Vagina (tissue), 2 donors: ENCODE data around the gene ACSL1. TPM values are rescaled to one million over a fixed set of nuclear protein-coding genes. Genes with fewer than 3 reads are reported as not detected.

ENCODE experiments used
- DNase-seq, 2 donors: peaks; one replicate each; pipeline ENCODE4 v3.0.0-alpha.2; 2017; ENCODE audit errors: extremely low spot score in 2 of 2
- H3K27ac ChIP-seq: fragments of 200-600 bp; sonication (generic); one replicate; pipeline ENCODE4 v1.5.1; 2019
- H3K27me3 ChIP-seq: fragments of 200-600 bp; sonication (generic); one replicate; pipeline ENCODE4 v1.5.1; 2019
- H3K36me3 ChIP-seq, 2 donors: fragments of 200-600 bp; sonication (generic); one replicate each; pipeline ENCODE4 v1.5.1; 2017 to 2019
- H3K4me1 ChIP-seq: fragments of 200-600 bp; sonication (generic); one replicate; pipeline ENCODE4 v1.5.1; 2019
- H3K4me3 ChIP-seq, 2 donors: fragments of 200-600 bp; sonication (generic); 1 replicate in 1 of 2; 2 replicates in 1 of 2; pipeline ENCODE4 v1.5.1; 2016 to 2019
- H3K9me3 ChIP-seq: fragments of 200-600 bp; sonication (generic); one replicate; pipeline ENCODE4 v1.5.1; 2019
- CTCF ChIP-seq, 3 experiments: fragments of 450-650 bp in 2 of 3; fragments of 200-600 bp in 1 of 3; sonication (generic) in 1 of 3; IDR thresholded peaks; one replicate each; pipeline ENCODE4 v1.5.1; 2017 to 2019; ENCODE audit warnings: antibody characterized with exemption in 3 of 3, mild to moderate bottlenecking in 2 of 3, moderate library complexity in 2 of 3
- POLR2A ChIP-seq, 2 donors: fragments of 450-650 bp; IDR thresholded peaks; one replicate each; pipeline ENCODE4 v1.6.1; 2017; ENCODE audit warnings: antibody characterized with exemption in 2 of 2, mild to moderate bottlenecking in 2 of 2, moderate library complexity in 2 of 2
- POLR2AphosphoS5 ChIP-seq, 2 donors: sonication (generic); formaldehyde crosslinking; IDR thresholded peaks; one replicate each; pipeline ENCODE4 v1.9.0; 2017; ENCODE audit warnings: antibody characterized with exemption in 2 of 2, mild to moderate bottlenecking in 2 of 2, low read depth in 1 of 2; ENCODE audit not compliant: insufficient read depth in 1 of 2
- intact Hi-C: fragments of 100-400 bp; cut with DNase I; formaldehyde crosslinking; loops from one replicate; pipeline ENCODE4 v1.15.1; 2023
- total RNA-seq: library from RNA; depleted of rRNA; stranded (reverse); fragments of >200 nt; gene quantifications from one replicate; pipeline ENCODE4 v1.2.3, GENCODE V29; 2016

The ACSL1 gene
- total RNA-seq, 1 donor from 2014 or later = 106 TPM

DNA sequence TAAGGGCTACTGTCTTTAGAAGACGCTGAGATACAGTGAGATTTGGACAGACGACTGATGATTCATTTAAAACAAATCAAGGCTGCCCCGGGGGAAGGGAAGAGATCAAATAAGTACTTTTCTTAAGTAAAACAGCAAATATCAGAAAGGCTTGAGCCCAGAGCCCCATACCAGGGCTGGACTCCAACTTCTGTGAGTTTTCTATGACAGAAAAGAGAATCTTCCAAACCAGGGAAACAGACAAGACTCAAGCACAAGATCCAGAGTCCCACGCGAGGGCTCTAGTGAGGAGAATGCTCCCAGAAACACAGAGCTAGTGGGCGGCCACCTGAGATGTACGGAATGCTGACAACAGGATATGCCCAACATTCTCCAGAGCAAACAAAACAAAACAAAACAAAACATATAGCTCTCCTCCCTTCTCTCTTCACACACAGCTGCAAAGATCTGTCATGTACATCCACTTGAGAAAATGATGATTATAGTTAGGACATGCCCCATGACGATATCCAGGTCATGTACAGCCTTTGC, 13.1 kb downstream of the ACSL1 start:
- no peak for DNase-seq
- Histone ChIP-seq H3K4me3 (no peak overlapping the region), H3K9me3 (no peaks in the 10 kb centered on the region), H3K4me1 (peaks cover 65% of the 10 kb centered on the region), H3K27me3 (no peaks in the 10 kb centered on the region), H3K36me3 (no peaks in the 10 kb centered on the region), H3K27ac (peak overlapping the region; percentile 46)
- TF ChIP-seq POLR2A (IDR thresholded peaks at IDR 0.05) (no peak), CTCF (IDR thresholded peaks at IDR 0.05) (no peak), POLR2AphosphoS5 (IDR thresholded peaks at IDR 0.05; ENCODE audit: insufficient read depth in 1 of 2, low read depth in 1 of 2) (no peak)
- intact Hi-C loops = no loop called here

GRCh38 chr4:184812199-184812542, 13.6 kb downstream of the ACSL1 start:
- TF ChIP-seq POLR2A (IDR thresholded peaks at IDR 0.05) (no peak), POLR2AphosphoS5 (IDR thresholded peaks at IDR 0.05; ENCODE audit: insufficient read depth in 1 of 2, low read depth in 1 of 2) (no peak)
- intact Hi-C loops = no loop called here
- H3K4me1 ChIP-seq = peaks cover 65% of the 10 kb centered on the region

DNA sequence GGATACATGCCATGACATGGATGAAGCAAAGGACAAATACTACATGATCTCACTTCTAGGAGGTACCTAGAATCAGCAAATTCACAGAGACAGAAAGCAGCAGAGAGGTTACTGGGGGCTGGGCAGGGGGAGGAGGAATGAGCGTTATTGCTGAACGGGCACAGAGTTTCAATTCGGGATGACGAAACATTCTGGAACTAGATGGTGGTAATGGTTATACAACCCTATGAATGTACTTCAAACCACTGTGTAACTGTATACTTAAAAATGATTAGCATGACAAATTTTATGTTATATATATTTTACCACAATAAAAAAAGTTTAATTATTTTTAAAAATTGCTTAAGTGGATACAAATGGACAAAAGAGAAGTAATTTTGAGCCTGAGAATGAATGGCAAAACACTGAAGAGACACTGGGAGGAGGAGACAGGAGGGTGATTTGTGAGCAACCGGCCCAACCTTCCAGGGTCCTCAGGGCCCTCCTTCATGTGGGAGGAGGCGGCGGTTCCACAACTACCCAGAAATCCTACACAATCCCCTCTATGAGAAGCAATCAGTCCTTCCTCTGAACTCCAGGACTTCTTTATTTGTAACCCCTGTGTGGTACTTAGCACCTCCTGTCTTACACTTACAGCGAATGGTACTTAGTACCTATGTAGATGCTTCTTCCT, 14.1 kb downstream of the ACSL1 start:
- H3K27me3 ChIP-seq = no peaks in the 10 kb centered on the region
- intact Hi-C loops = no loop called here
- no peak for DNase-seq
- no peaks in the 10 kb centered on the region for H3K9me3 ChIP-seq
- no peak overlapping the region for H3K27ac ChIP-seq
- TF ChIP-seq CTCF (IDR thresholded peaks at IDR 0.05) (no peak), POLR2A (IDR thresholded peaks at IDR 0.05) (no peak), POLR2AphosphoS5 (IDR thresholded peaks at IDR 0.05; ENCODE audit: insufficient read depth in 1 of 2, low read depth in 1 of 2) (no peak)
- H3K4me1 ChIP-seq = peaks cover 70% of the 10 kb centered on the region
- no peak overlapping the region for H3K4me3 ChIP-seq
- H3K36me3 ChIP-seq = no peaks in the 10 kb centered on the region

More at GRCh38 chr4:184812199-184812542, 13.6 kb downstream of the ACSL1 start:
- no peak for DNase-seq
- H3K4me3 ChIP-seq = no peak overlapping the region
- H3K27me3 ChIP-seq = no peaks in the 10 kb centered on the region
- H3K36me3 ChIP-seq = no peaks in the 10 kb centered on the region
- no peaks in the 10 kb centered on the region for H3K9me3 ChIP-seq
- H3K27ac ChIP-seq = no peak overlapping the region

- TF ChIP-seq POLR2AphosphoS5 (IDR thresholded peaks at IDR 0.05; ENCODE audit: insufficient read depth in 1 of 2, low read depth in 1 of 2) (no peak), POLR2A (IDR thresholded peaks at IDR 0.05) (no peak), CTCF (IDR thresholded peaks at IDR 0.05) (no peak)
- H3K27me3 ChIP-seq = no peaks in the 10 kb centered on the region
- peaks cover 71% of the 10 kb centered on the region for H3K4me1 ChIP-seq
- intact Hi-C loops = no loop called here
- H3K9me3 ChIP-seq = no peaks in the 10 kb centered on the region
- no peak overlapping the region for H3K4me3 ChIP-seq
- H3K27ac ChIP-seq = no peak overlapping the region
- no peak for DNase-seq
- no peaks in the 10 kb centered on the region for H3K36me3 ChIP-seq
Observed at GRCh38 chr4:184810720-184811119, 15.0 kb downstream of the ACSL1 start.

DNA sequence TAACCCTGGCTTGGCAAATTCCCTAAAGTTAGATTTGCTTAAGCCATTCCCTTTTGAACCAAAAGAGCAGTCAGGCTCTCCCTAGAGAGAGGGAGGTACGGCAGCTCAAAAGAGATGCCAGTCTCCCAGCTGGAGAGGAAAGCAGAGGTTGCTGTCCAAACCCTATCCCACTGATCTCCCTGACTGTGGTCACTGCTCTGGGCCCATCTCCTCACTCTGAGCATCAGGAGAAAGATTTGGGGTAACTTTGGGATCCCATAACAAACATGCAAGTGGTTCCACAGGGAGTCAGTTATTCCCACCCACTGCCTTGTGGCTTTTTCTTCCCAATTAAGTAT, 17.1 kb downstream of the ACSL1 start:
- TF ChIP-seq POLR2A (IDR thresholded peaks at IDR 0.05) (no peak), CTCF (IDR thresholded peaks at IDR 0.05) (no peak), POLR2AphosphoS5 (IDR thresholded peaks at IDR 0.05; ENCODE audit: insufficient read depth in 1 of 2, low read depth in 1 of 2) (no peak)
- Histone ChIP-seq H3K4me3 (no peak overlapping the region), H3K27ac (no peak overlapping the region), H3K9me3 (no peaks in the 10 kb centered on the region), H3K27me3 (no peaks in the 10 kb centered on the region), H3K36me3 (no peaks in the 10 kb centered on the region), H3K4me1 (peaks cover 64% of the 10 kb centered on the region)
- intact Hi-C loops = no loop called here
- no peak for DNase-seq
